ENCODE data around the gene CENPE.

- TF ChIP-seq CTCF (optimal IDR thresholded peaks at IDR 0.05 in 1 of 3, IDR thresholded peaks at IDR 0.05 in 1 of 3, conservative IDR thresholded peaks at IDR 0.05 in 1 of 3; ENCODE audit: extremely low read depth in 1 of 3, insufficient read depth in 2 of 3, low read length in 3 of 3) (no peak), EZH2 (IDR thresholded peaks at IDR 0.05; ENCODE audit: low read length) (no peak)
These were observed 46.1 kb upstream of the CENPE start for GRCh38 chr4:103244251-103244650.

All from keratinocyte (primary cell).